Testis (tissue), 2 donors: Measurements from ENCODE around the gene MLLT10.

Experiments used
- CTCF ChIP-seq, 3 experiments: fragments of 450-650 bp in 2 of 3; fragments of 200-600 bp in 1 of 3; sonication (generic) in 1 of 3; IDR thresholded peaks; one replicate each; pipeline ENCODE4 v1.5.1; 2016 to 2019; ENCODE audit warnings: antibody characterized with exemption in 3 of 3, mild to moderate bottlenecking in 2 of 3, moderate library complexity in 1 of 3
- POLR2A ChIP-seq: fragments of 450-650 bp; IDR thresholded peaks from one replicate; pipeline ENCODE4 v1.6.1; 2017; ENCODE audit warnings: antibody characterized with exemption, mild to moderate bottlenecking, moderate library complexity

DNA sequence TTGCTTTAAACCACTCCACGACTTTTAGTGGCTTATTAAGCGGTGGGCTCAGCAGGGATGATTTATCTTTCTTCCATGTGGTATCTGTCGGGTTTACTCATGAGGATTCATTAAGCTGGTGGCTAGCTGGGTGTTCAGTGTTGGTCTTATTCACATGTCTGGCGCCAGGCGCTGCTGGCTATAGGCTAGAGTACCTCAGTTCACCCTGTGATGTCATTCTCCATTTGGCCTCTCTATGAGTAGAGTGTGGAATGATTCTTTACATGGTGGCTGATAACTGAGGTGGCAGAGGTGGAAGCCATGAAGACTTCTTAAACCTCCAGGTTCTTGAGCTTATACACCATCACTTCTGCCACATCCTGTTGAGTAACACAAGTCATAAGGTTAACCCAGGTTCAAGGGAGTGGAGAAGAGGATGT is 115.4 kb downstream of the MLLT10 start:
- TF ChIP-seq CTCF (IDR thresholded peaks at IDR 0.05), result no peak
- no peak for TF ChIP-seq POLR2A
